ENCODE data around the gene PLEKHA6. TPM values are rescaled to one million over a fixed set of nuclear protein-coding genes. Genes with fewer than 3 reads are reported as not detected.

Gene PLEKHA6
- total RNA-seq, 2 experiments from 2014 or later, result not detected

GRCh38 chr1:204360314-204360713 lies 585 bp upstream of the PLEKHA6 start:
- H3K4me1 Mint-ChIP-seq, result peaks cover 11% of the 10 kb centered on the region

GRCh38 chr1:204359131-204359473 lies 627 bp downstream of the PLEKHA6 start:
- Mint-ChIP-seq H3K4me1 (peaks cover 9% of the 10 kb centered on the region), H3K9me3 (no peaks in the 10 kb centered on the region), H3K4me3 (no peak overlapping the region), H3K27ac (no peak overlapping the region), H3K27me3 (peaks cover 5% of the 10 kb centered on the region), H3K36me3 (ENCODE audit: low read depth) (no peaks in the 10 kb centered on the region)
- no peak for DNase-seq
- ChIA-PET CTCF (interaction anchor here (0.5 to 1.5 kb wide), 5 partner anchors 8 to 152 kb away, joined by 3 to 5 read pairs (median 3); no protein-coding TSS in a partner anchor), POLR2A (no interaction called here)

More at GRCh38 chr1:204360314-204360713, 585 bp upstream of the PLEKHA6 start:
- Mint-ChIP-seq H3K27ac (no peak overlapping the region), H3K9me3 (no peaks in the 10 kb centered on the region), H3K4me3 (no peak overlapping the region), H3K36me3 (ENCODE audit: low read depth) (no peaks in the 10 kb centered on the region), H3K27me3 (peaks cover 5% of the 10 kb centered on the region)
- no peak for DNase-seq
- ChIA-PET CTCF (interaction anchor here (1.3 kb wide), 1 partner anchor 9 kb away, joined by 4 read pairs; no protein-coding TSS in a partner anchor), POLR2A (no interaction called here)

- POLR2A ChIA-PET, result no interaction called here
- H3K4me3 Mint-ChIP-seq, result no peak overlapping the region
- peaks cover 5% of the 10 kb centered on the region for H3K27me3 Mint-ChIP-seq
- no peaks in the 10 kb centered on the region for H3K36me3 Mint-ChIP-seq (ENCODE audit: low read depth)
- CTCF ChIA-PET, result interaction anchor here (0.7 to 1.5 kb wide), 3 partner anchors 14 to 151 kb away, joined by 3 to 5 read pairs (median 3); no protein-coding TSS in a partner anchor
- no peak for DNase-seq
- H3K4me1 Mint-ChIP-seq, result peaks cover 5% of the 10 kb centered on the region
- no peaks in the 10 kb centered on the region for H3K9me3 Mint-ChIP-seq
- no peak overlapping the region for H3K27ac Mint-ChIP-seq
Measured at GRCh38 chr1:204358605-204359004, 1.1 kb downstream of the PLEKHA6 start.

GRCh38 chr1:204357551-204358490 lies 1.9 kb downstream of the PLEKHA6 start:
- H3K4me3 Mint-ChIP-seq, result no peak overlapping the region
- no peaks in the 10 kb centered on the region for H3K36me3 Mint-ChIP-seq (ENCODE audit: low read depth)
- H3K27ac Mint-ChIP-seq, result no peak overlapping the region
- ChIA-PET POLR2A (no interaction called here), CTCF (interaction anchor here (0.7 to 1.5 kb wide), 3 partner anchors 14 to 41 kb away, joined by 3 to 5 read pairs (median 4); no protein-coding TSS in a partner anchor)
- no peaks in the 10 kb centered on the region for H3K9me3 Mint-ChIP-seq
- no peak for DNase-seq
- peaks cover 2% of the 10 kb centered on the region for H3K4me1 Mint-ChIP-seq
- peaks cover 5% of the 10 kb centered on the region for H3K27me3 Mint-ChIP-seq

- ChIA-PET POLR2A (no interaction called here), CTCF (interaction anchor here (1.3 kb wide), 1 partner anchor 42 kb away, joined by 4 read pairs; no protein-coding TSS in a partner anchor)
- Mint-ChIP-seq H3K27me3 (peaks cover 5% of the 10 kb centered on the region), H3K27ac (no peak overlapping the region), H3K36me3 (ENCODE audit: low read depth) (no peaks in the 10 kb centered on the region), H3K4me3 (no peak overlapping the region), H3K9me3 (no peaks in the 10 kb centered on the region), H3K4me1 (no peaks in the 10 kb centered on the region)
- no peak for DNase-seq
Measured at GRCh38 chr1:204356997-204357396, 2.7 kb downstream of the PLEKHA6 start.

- no peak for DNase-seq
- CTCF ChIA-PET, result interaction anchor here (2.6 kb wide), 1 partner anchor 8 kb away, joined by 11 read pairs; no protein-coding TSS in a partner anchor
- Mint-ChIP-seq H3K27me3 (peaks cover 5% of the 10 kb centered on the region), H3K27ac (no peak overlapping the region), H3K36me3 (ENCODE audit: low read depth) (no peaks in the 10 kb centered on the region), H3K4me1 (peaks cover 3% of the 10 kb centered on the region), H3K9me3 (no peaks in the 10 kb centered on the region), H3K4me3 (no peak overlapping the region)
- POLR2A ChIA-PET, result no interaction called here
Measured at GRCh38 chr1:204355913-204356312, 3.8 kb downstream of the PLEKHA6 start.

- no peaks in the 10 kb centered on the region for H3K9me3 Mint-ChIP-seq
- no peak for DNase-seq
- no peak overlapping the region for H3K27ac Mint-ChIP-seq
- H3K4me1 Mint-ChIP-seq, result peaks cover 3% of the 10 kb centered on the region
- H3K36me3 Mint-ChIP-seq (ENCODE audit: low read depth), result no peaks in the 10 kb centered on the region
- ChIA-PET CTCF (interaction anchor here (0.7 to 2.6 kb wide), 3 partner anchors 9 to 452 kb away, joined by 4 to 11 read pairs (median 5); no protein-coding TSS in a partner anchor), POLR2A (no interaction called here)
- H3K4me3 Mint-ChIP-seq, result no peak overlapping the region
- peaks cover 5% of the 10 kb centered on the region for H3K27me3 Mint-ChIP-seq
Measured at GRCh38 chr1:204354579-204354978, 5.2 kb downstream of the PLEKHA6 start.

GRCh38 chr1:204353213-204353910 lies 6.4 kb downstream of the PLEKHA6 start:
- ChIA-PET POLR2A (no interaction called here), CTCF (interaction anchor here (1.3 to 2.6 kb wide), 2 partner anchors 8 to 10 kb away, joined by 4 to 11 read pairs; no protein-coding TSS in a partner anchor)
- Mint-ChIP-seq H3K9me3 (no peaks in the 10 kb centered on the region), H3K27ac (no peak overlapping the region), H3K4me3 (no peak overlapping the region), H3K4me1 (peaks cover 3% of the 10 kb centered on the region), H3K36me3 (ENCODE audit: low read depth) (no peaks in the 10 kb centered on the region), H3K27me3 (peaks cover 2% of the 10 kb centered on the region)
- no peak for DNase-seq

- Mint-ChIP-seq H3K36me3 (ENCODE audit: low read depth) (no peaks in the 10 kb centered on the region), H3K4me3 (no peak overlapping the region), H3K27me3 (no peaks in the 10 kb centered on the region), H3K4me1 (peaks cover 3% of the 10 kb centered on the region), H3K9me3 (no peaks in the 10 kb centered on the region), H3K27ac (no peak overlapping the region)
- ChIA-PET POLR2A (no interaction called here), CTCF (interaction anchor here (1.0 to 2.2 kb wide), 8 partner anchors 8 to 150 kb away, joined by 3 to 9 read pairs (median 4); partner anchors contain the start of gene PLEKHA6)
- no peak for DNase-seq
Measured at GRCh38 chr1:204350857-204351573, 8.7 kb downstream of the PLEKHA6 start.

- no peak overlapping the region for H3K4me3 Mint-ChIP-seq
- ChIA-PET CTCF (interaction anchor here (1.0 to 2.2 kb wide), 8 partner anchors 8 to 149 kb away, joined by 3 to 9 read pairs (median 4); partner anchors contain the start of gene PLEKHA6), POLR2A (no interaction called here)
- H3K9me3 Mint-ChIP-seq, result no peaks in the 10 kb centered on the region
- no peaks in the 10 kb centered on the region for H3K27me3 Mint-ChIP-seq
- H3K4me1 Mint-ChIP-seq, result peaks cover 3% of the 10 kb centered on the region
- no peak overlapping the region for H3K27ac Mint-ChIP-seq
- no peak for DNase-seq
- H3K36me3 Mint-ChIP-seq (ENCODE audit: low read depth), result no peaks in the 10 kb centered on the region
Measured at GRCh38 chr1:204350312-204350711, 9.4 kb downstream of the PLEKHA6 start.

GRCh38 chr1:204349602-204350001 lies 10.1 kb downstream of the PLEKHA6 start:
- ChIA-PET POLR2A (no interaction called here), CTCF (interaction anchor here (2.2 kb wide), 1 partner anchor 26 kb away, joined by 5 read pairs; no protein-coding TSS in a partner anchor)
- Mint-ChIP-seq H3K27ac (no peak overlapping the region), H3K36me3 (ENCODE audit: low read depth) (no peaks in the 10 kb centered on the region), H3K4me3 (no peak overlapping the region), H3K9me3 (no peaks in the 10 kb centered on the region), H3K27me3 (no peaks in the 10 kb centered on the region), H3K4me1 (peaks cover 3% of the 10 kb centered on the region)
- DNase-seq, result no peak

- no peaks in the 10 kb centered on the region for H3K9me3 Mint-ChIP-seq
- POLR2A ChIA-PET, result no interaction called here
- H3K4me3 Mint-ChIP-seq, result no peak overlapping the region
- H3K27me3 Mint-ChIP-seq, result no peaks in the 10 kb centered on the region
- no peak for DNase-seq
- H3K27ac Mint-ChIP-seq, result no peak overlapping the region
- H3K36me3 Mint-ChIP-seq (ENCODE audit: low read depth), result no peaks in the 10 kb centered on the region
- peaks cover 3% of the 10 kb centered on the region for H3K4me1 Mint-ChIP-seq
- CTCF ChIA-PET, result interaction anchor here (0.5 kb wide), 1 partner anchor 298 kb away, joined by 3 read pairs; no protein-coding TSS in a partner anchor
Measured at GRCh38 chr1:204348722-204349121, 11.0 kb downstream of the PLEKHA6 start.

Measured in activated CD4-positive, alpha-beta T cell treated with anti-CD3 and anti-CD28 coated beads, Interleukin-2, amount 10 ng/mL, durations not matched to agents 7 days and 5 days (primary cell).